OCI-LY7 (cell line): Measurements from ENCODE around the gene PTPRM. TPM values are rescaled to one million over a fixed set of nuclear protein-coding genes. Genes with fewer than 3 reads are reported as not detected.

Experiments used
- BruUV-seq: library from RNA; stranded (reverse); fragments of 400-500 nt; replicated peaks from 2 replicates; lab custom pipeline; 2021; lab: Mats Ljungman, UMichigan
- CTCF ChIA-PET: fragments of 300-600 bp; sonication (Branson Sonifier 250); formaldehyde crosslinking; loops from one replicate; lab custom pipeline; 2022; ENCODE audit warnings: antibody characterized with exemption; ENCODE audit not compliant: unreplicated experiment; lab: Charles Lee
- POLR2A ChIA-PET: fragments of 300-600 bp; sonication (Branson Sonifier 250); formaldehyde crosslinking; loops from one replicate; lab custom pipeline; 2022; ENCODE audit warnings: antibody characterized with exemption; lab: Charles Lee
- DNase-seq: peaks from one replicate; pipeline ENCODE4 v3.0.0-alpha.2; 2015; ENCODE audit warnings: low spot score
- H2AFZ ChIP-seq: fragments of 200-600 bp; sonication (generic), shearing (Covaris generic); 2 replicates; pipeline ENCODE4 v1.6.1; 2014; ENCODE audit warnings: mild to moderate bottlenecking, antibody characterized with exemption, low read length, moderate library complexity
- H3K27ac ChIP-seq: fragments of 200-600 bp; sonication (generic); 2 replicates; pipeline ENCODE4 v1.5.1; 2014; ENCODE audit warnings: mixed run types, low read depth, mild to moderate bottlenecking, moderate library complexity, low read length, inconsistent platforms; ENCODE audit not compliant: poor library complexity, severe bottlenecking
- H3K36me3 ChIP-seq: fragments of 200-600 bp; sonication (generic); 2 replicates; pipeline ENCODE4 v1.6.1; 2014; ENCODE audit warnings: mild to moderate bottlenecking, antibody characterized with exemption, low read length, moderate library complexity, mixed read lengths; ENCODE audit not compliant: insufficient read depth
- H3K4me1 ChIP-seq: fragments of 200-600 bp; sonication (generic); 2 replicates; pipeline ENCODE4 v1.5.1; 2014; ENCODE audit warnings: mild to moderate bottlenecking, low read length; ENCODE audit not compliant: insufficient read depth, poor library complexity, severe bottlenecking
- H3K4me2 ChIP-seq: fragments of 200-600 bp; sonication (generic); 2 replicates; pipeline ENCODE4 v1.6.1; 2014; ENCODE audit warnings: mild to moderate bottlenecking, low read length
- H3K4me3 ChIP-seq: fragments of 200-600 bp; sonication (generic); 2 replicates; pipeline ENCODE4 v1.5.1; 2014; ENCODE audit warnings: mild to moderate bottlenecking, low read depth, low read length; ENCODE audit not compliant: poor library complexity, severe bottlenecking
- H3K79me2 ChIP-seq: fragments of 200-600 bp; sonication (generic); 2 replicates; pipeline ENCODE4 v1.6.1; 2016; ENCODE audit warnings: low read depth, mild to moderate bottlenecking, low read length, moderate library complexity, mixed read lengths; ENCODE audit not compliant: insufficient read depth
- H3K9me2 ChIP-seq: fragments of 200-600 bp; sonication (generic); 2 replicates; pipeline ENCODE4 v1.6.1; 2016; ENCODE audit warnings: mild to moderate bottlenecking, low read length, mixed read lengths; ENCODE audit not compliant: insufficient read depth
- H3K9me3 ChIP-seq: fragments of 200-600 bp; sonication (generic); 2 replicates; pipeline ENCODE4 v1.6.1; 2014; ENCODE audit warnings: mild to moderate bottlenecking, mixed run types, low read length, mixed read lengths
- H4K20me1 ChIP-seq: fragments of 200-600 bp; sonication (generic); 2 replicates; pipeline ENCODE4 v1.6.1; 2014; ENCODE audit warnings: mild to moderate bottlenecking, antibody characterized with exemption, low read length, moderate library complexity, mixed read lengths; ENCODE audit not compliant: insufficient read depth
- EZH2phosphoT487 ChIP-seq: fragments of 200-600 bp; sonication (generic); IDR thresholded peaks from 2 replicates; pipeline ENCODE4 v1.6.1; 2018; ENCODE audit warnings: low read depth, borderline replicate concordance, mild to moderate bottlenecking, mixed run types, antibody characterized with exemption, low read length, moderate library complexity, mixed read lengths
- intact Hi-C: fragments of 100-400 bp; cut with micrococcal nuclease; formaldehyde crosslinking; loops from one replicate; pipeline ENCODE4 v1.10.0; 2022; ENCODE audit not compliant: unreplicated experiment
- total RNA-seq, 2 experiments: library from RNA; depleted of rRNA in 1 of 2; stranded (reverse); fragments of >200 nt in 1 of 2; shearing (Covaris generic) in 1 of 2; gene quantifications; 2 replicates each; pipeline ENCODE4 v1.2.3, GENCODE V29; 2014 to 2022
- TF ChIP-seq, protein P1 (sequence below): fragments of 200-600 bp; sonication (generic); conservative IDR thresholded peaks from 2 replicates; pipeline ENCODE4 v1.5.1; 2014; ENCODE audit warnings: mild to moderate bottlenecking, antibody characterized with exemption, low read length, moderate library complexity, mixed read lengths

The PTPRM gene
- total RNA-seq, 2 experiments from 2014 or later = not detected

DNA sequence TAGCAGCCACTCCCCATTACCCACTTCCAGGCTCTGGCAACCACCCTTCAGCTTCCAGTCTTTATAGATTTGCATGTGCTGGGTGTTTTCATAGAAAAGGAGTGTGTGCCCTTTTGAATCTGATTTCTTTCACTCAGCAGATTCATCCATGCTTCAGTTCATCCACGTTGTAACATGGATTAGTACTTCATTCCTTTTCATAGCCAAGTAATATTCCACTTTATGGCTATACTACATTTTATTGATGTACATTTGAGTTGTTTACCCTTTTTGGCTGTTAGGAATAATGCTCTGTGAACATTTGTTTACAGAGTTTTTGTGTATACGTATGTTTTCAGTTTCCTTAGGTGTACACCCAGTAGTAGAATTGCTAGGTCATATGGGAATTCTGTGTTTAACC is 836.6 kb downstream of the PTPRM start:
- intact Hi-C loops = no loop called here
- no peak for DNase-seq
- H3K79me2 ChIP-seq = no peaks in the 10 kb centered on the region
- ChIA-PET POLR2A (no interaction called here), CTCF (no interaction called here)
- H3K36me3 ChIP-seq = no peaks in the 10 kb centered on the region
- H3K9me3 ChIP-seq = no peaks in the 10 kb centered on the region
- H3K9me2 ChIP-seq = no peaks in the 10 kb centered on the region
- BruUV-seq = no TSS peak
- no peak overlapping the region for H3K4me3 ChIP-seq
- TF ChIP-seq, protein P1, sequence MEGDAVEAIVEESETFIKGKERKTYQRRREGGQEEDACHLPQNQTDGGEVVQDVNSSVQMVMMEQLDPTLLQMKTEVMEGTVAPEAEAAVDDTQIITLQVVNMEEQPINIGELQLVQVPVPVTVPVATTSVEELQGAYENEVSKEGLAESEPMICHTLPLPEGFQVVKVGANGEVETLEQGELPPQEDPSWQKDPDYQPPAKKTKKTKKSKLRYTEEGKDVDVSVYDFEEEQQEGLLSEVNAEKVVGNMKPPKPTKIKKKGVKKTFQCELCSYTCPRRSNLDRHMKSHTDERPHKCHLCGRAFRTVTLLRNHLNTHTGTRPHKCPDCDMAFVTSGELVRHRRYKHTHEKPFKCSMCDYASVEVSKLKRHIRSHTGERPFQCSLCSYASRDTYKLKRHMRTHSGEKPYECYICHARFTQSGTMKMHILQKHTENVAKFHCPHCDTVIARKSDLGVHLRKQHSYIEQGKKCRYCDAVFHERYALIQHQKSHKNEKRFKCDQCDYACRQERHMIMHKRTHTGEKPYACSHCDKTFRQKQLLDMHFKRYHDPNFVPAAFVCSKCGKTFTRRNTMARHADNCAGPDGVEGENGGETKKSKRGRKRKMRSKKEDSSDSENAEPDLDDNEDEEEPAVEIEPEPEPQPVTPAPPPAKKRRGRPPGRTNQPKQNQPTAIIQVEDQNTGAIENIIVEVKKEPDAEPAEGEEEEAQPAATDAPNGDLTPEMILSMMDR = no peak
- TF ChIP-seq EZH2phosphoT487 = no peak
- no peak overlapping the region for H2AFZ ChIP-seq
- no peaks in the 10 kb centered on the region for H3K4me1 ChIP-seq
- H3K27ac ChIP-seq = no peak overlapping the region
- no peak overlapping the region for H3K4me2 ChIP-seq
- H4K20me1 ChIP-seq = no peaks in the 10 kb centered on the region

DNA sequence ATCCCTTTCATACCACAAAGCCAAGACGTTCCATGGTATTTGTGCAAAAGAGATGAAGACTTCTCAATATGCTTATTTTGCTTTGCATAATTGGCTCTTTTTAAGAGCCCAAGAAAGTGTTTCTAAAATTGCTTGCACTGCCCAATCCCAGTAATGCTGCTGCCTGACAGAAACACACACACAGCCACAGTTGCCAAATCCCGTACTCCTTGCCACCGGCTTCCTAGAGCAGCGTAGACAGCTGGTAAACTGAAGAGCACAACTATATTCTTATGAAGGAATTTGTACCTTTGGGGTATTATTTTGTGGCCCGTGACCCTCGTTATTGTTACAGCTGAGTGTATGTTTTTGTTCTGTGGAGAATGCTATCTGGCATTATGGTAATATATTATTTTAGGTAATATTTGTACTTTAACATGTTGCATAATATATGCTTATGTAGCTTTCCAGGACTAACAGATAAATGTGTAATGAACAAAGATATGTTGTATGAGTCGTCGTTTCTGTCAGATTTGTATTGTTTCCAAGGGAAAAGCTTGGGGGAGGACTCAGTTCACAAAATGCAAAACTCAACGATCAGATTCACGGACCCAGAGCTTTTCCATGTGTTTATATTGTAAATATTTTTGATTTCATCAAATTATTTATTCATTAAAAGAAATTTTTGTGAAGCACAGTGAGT is 839.2 kb downstream of the PTPRM start:
- Histone ChIP-seq H3K4me2 (no peak overlapping the region), H3K79me2 (no peaks in the 10 kb centered on the region), H2AFZ (no peak overlapping the region), H4K20me1 (no peaks in the 10 kb centered on the region), H3K27ac (no peak overlapping the region), H3K9me2 (no peaks in the 10 kb centered on the region), H3K4me3 (no peak overlapping the region), H3K36me3 (no peaks in the 10 kb centered on the region), H3K4me1 (no peaks in the 10 kb centered on the region), H3K9me3 (no peaks in the 10 kb centered on the region)
- CTCF ChIA-PET = no interaction called here
- no peak for TF ChIP-seq EZH2phosphoT487
- TF ChIP-seq, protein P1 = no peak
- no TSS peak for BruUV-seq
- POLR2A ChIA-PET = interaction anchor here (0.6 to 1.0 kb wide), 2 partner anchors 9 to 1257 kb away, joined by 3 to 4 read pairs; no protein-coding TSS in a partner anchor
- DNase-seq = no peak
- intact Hi-C loops = no loop called here

DNA sequence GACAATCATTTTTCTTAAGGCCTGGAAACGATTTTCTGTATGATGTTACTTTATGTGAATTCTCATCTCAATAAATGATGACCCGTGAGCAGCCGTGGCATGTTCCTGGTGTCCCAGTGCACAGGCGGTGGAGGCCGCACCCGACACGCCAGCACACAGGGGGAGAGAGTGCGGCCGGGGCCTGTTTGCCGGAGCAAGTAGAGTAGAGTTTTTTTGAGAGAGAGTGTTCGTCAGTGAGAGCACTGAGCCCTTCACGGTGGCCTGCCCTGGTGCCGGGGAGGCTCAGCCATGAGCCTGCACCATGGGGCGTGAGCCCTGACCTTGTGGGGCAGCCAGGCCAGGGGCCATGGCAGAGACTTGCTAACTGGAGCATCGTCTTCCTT is 839.7 kb downstream of the PTPRM start:
- TF ChIP-seq EZH2phosphoT487 = no peak
- TF ChIP-seq, protein P1 = no peak
- Histone ChIP-seq H3K4me3 (no peak overlapping the region), H3K36me3 (no peaks in the 10 kb centered on the region), H3K79me2 (no peaks in the 10 kb centered on the region), H2AFZ (no peak overlapping the region), H3K27ac (no peak overlapping the region), H3K9me3 (no peaks in the 10 kb centered on the region), H3K4me2 (no peak overlapping the region), H3K4me1 (no peaks in the 10 kb centered on the region), H4K20me1 (no peaks in the 10 kb centered on the region), H3K9me2 (no peaks in the 10 kb centered on the region)
- CTCF ChIA-PET = no interaction called here
- POLR2A ChIA-PET = interaction anchor here (0.6 to 1.0 kb wide), 2 partner anchors 9 to 1257 kb away, joined by 3 to 4 read pairs; no protein-coding TSS in a partner anchor
- intact Hi-C loops = no loop called here
- DNase-seq = no peak
- no TSS peak for BruUV-seq
